Subcutaneous abdominal adipose tissue (tissue), 5 donors: ENCODE results near the gene C16orf96.

Experiments used
- H3K27ac ChIP-seq: one replicate; pipeline ENCODE4 v1.7.0; 2013; ENCODE audit warnings: low read depth, mild to moderate bottlenecking, inconsistent platforms, low read length, moderate library complexity
- H3K27me3 ChIP-seq, 5 donors: one replicate each; pipeline ENCODE4 v1.7.0; 2013; ENCODE audit warnings: low read length in 5 of 5, inconsistent platforms in 1 of 5; ENCODE audit not compliant: control insufficient read depth in 5 of 5, insufficient read depth in 4 of 5
- H3K36me3 ChIP-seq, 5 donors: one replicate each; pipeline ENCODE4 v1.7.0; 2013; ENCODE audit warnings: low read length in 5 of 5; ENCODE audit not compliant: control insufficient read depth in 5 of 5, insufficient read depth in 5 of 5
- H3K4me1 ChIP-seq, 5 donors: one replicate each; pipeline ENCODE4 v1.7.0; 2013; ENCODE audit warnings: low read length in 5 of 5, mild to moderate bottlenecking in 3 of 5, moderate library complexity in 1 of 5; ENCODE audit not compliant: control insufficient read depth in 5 of 5, insufficient read depth in 5 of 5
- H3K4me3 ChIP-seq, 5 donors: one replicate each; pipeline ENCODE4 v1.7.0; 2013; ENCODE audit warnings: low read length in 5 of 5, low read depth in 1 of 5
- H3K9ac ChIP-seq, 5 donors: one replicate each; pipeline ENCODE4 v1.7.0; 2013; ENCODE audit warnings: low read length in 5 of 5, mild to moderate bottlenecking in 4 of 5, moderate library complexity in 3 of 5
- H3K9me3 ChIP-seq, 5 donors: one replicate each; pipeline ENCODE4 v1.7.0; 2013; ENCODE audit warnings: low read length in 5 of 5; ENCODE audit not compliant: control insufficient read depth in 5 of 5
- donor health status: healthy.
- donor health status: healthy.
- donor health status: healthy.
- donor health status: healthy.
- donor health status: healthy.

C16orf96 gene

GRCh38 chr16:4513086-4513860, 42.9 kb upstream of the C16orf96 start:
- H3K27ac ChIP-seq = no peak overlapping the region

DNA sequence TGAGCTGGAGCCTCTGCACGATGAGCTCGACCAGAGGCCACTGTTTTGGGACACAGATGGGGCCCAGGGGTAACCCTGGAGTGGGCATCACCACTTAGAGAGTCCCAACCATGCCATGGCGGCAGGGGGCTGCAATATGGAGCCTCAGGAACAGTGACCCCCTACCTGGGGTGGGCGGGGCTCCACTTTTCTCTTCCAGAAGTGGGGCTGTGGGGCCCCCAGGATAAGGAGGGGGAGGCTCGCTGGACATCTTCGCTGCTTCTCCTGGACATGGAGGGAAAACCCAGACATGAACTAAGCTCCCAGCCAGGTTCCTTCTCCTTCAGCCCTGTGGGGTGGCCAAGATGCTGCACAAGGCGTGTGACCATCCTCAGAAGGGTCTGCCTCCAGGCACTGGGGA, 42.3 kb upstream of the C16orf96 start:
- Histone ChIP-seq H3K9me3 (no peaks in the 10 kb centered on the region), H3K9ac (peak overlapping the region in 3 of 5 donors; percentile 2 to 46 (median 37)), H3K4me3 (peak overlapping the region in 1 of 5 donors; percentile 17), H3K27me3 (no peaks in the 10 kb centered on the region), H3K36me3 (peaks cover 0 to 50% (median 40%) of the 10 kb centered on the region in 5 donors), H3K27ac (peak overlapping the region; percentile 19), H3K4me1 (peaks cover 11 to 58% (median 38%) of the 10 kb centered on the region in 5 donors)

More at GRCh38 chr16:4513086-4513860, 42.9 kb upstream of the C16orf96 start:
- H3K9me3 ChIP-seq = no peaks in the 10 kb centered on the region
- H3K27me3 ChIP-seq = no peaks in the 10 kb centered on the region
- H3K9ac ChIP-seq = peak overlapping the region in 1 of 5 donors; percentile 0
- H3K4me1 ChIP-seq = peaks cover 11 to 58% (median 38%) of the 10 kb centered on the region in 5 donors
- no peak overlapping the region for H3K4me3 ChIP-seq
- peaks cover 0 to 56% (median 46%) of the 10 kb centered on the region in 5 donors for H3K36me3 ChIP-seq

- H3K27ac ChIP-seq = peak overlapping the region; percentile 19
Measured at GRCh38 chr16:4514606-4515005, 41.5 kb upstream of the C16orf96 start.

DNA sequence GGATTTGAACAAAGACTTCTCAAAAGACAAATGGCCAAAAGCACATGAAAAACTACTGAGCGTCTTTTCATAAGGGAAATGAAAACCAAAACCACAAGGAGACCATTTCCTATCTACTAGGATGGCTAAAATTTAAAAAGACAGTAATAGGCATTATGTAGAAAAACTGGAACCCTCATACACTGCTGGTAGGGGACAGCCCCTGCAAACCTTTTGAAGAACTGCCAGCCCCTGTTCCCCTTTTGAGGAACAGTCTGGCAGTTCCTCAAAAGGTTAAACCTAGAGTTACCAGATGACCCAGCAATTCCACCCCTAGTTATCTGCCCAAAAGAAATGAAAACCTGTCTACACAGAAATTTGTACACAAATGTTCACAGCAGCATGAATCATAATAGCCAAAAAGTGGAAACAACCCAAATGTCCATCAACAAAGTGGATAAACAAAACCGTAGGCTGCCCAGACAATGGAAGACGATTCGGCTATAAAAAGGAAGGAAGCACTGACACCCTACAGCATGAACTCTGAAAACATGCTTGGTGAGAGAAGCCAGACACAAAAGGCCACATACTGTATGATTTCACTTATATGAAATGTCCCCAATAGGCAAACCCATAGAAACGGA, 40.4 kb upstream of the C16orf96 start:
- H3K4me3 ChIP-seq = peak overlapping the region in 1 of 5 donors; percentile 2
- peaks cover 11 to 56% (median 38%) of the 10 kb centered on the region in 5 donors for H3K4me1 ChIP-seq
- peaks cover 0 to 34% (median 25%) of the 10 kb centered on the region in 5 donors for H3K36me3 ChIP-seq
- no peaks in the 10 kb centered on the region for H3K27me3 ChIP-seq
- peak overlapping the region in 3 of 5 donors; percentile 7 to 35 (median 9) for H3K9ac ChIP-seq
- peak overlapping the region; percentile 19 for H3K27ac ChIP-seq
- H3K9me3 ChIP-seq = no peaks in the 10 kb centered on the region

More at GRCh38 chr16:4514606-4515005, 41.5 kb upstream of the C16orf96 start:
- Histone ChIP-seq H3K4me1 (peaks cover 11 to 58% (median 38%) of the 10 kb centered on the region in 5 donors), H3K9me3 (no peaks in the 10 kb centered on the region), H3K36me3 (peaks cover 0 to 43% (median 32%) of the 10 kb centered on the region in 5 donors), H3K27me3 (no peaks in the 10 kb centered on the region), H3K9ac (peak overlapping the region; percentile 2 to 63 (median 37)), H3K4me3 (peak overlapping the region in 3 of 5 donors; percentile 6 to 17 (median 16))

DNA sequence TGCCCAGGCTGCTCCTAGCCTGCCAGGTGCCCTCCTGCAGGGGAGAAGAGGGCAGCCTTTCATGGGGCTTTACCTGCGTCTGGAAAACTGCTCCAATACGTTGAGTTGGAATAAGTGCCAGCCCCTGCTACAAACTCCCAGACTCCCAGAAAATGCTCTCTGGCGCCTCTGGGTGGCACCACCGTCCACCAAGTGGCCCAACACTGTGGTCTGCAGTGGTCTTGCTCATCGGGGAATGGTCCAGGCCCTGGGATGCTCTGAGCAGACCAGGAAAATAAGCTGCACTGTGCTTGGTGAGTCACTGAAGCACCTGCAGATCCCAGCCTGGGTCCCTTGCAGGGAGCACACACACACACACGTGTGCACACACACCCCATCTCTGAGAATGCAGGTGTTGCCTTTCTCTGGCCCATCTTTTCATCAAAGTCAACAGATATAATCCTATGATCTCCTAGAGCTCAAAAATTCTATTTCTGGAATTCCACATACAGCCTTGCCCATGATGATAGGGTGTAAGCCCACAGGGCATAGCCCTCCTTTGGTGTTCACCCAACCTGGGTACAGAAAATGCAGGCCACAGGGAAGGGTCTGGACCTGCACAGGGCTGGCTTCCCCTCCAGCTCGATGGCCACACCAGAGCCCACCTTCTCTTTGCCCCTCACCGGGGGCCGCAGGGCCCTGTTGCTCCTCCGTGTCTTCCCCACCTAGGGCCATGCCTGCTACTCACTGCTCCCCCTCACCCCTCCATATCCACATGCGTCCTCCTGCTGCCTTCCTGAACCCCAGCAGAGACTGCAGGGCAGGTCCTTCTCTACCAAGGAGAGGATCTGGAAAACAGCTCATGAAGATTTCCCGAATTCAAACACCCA, 38.1 kb upstream of the C16orf96 start:
- H3K9ac ChIP-seq = no peak overlapping the region
- H3K36me3 ChIP-seq = peaks cover 0 to 16% (median 5%) of the 10 kb centered on the region in 5 donors
- H3K9me3 ChIP-seq = no peaks in the 10 kb centered on the region
- H3K4me1 ChIP-seq = peaks cover 12 to 45% (median 34%) of the 10 kb centered on the region in 5 donors
- no peaks in the 10 kb centered on the region for H3K27me3 ChIP-seq
- no peak overlapping the region for H3K27ac ChIP-seq
- H3K4me3 ChIP-seq = no peak overlapping the region

DNA sequence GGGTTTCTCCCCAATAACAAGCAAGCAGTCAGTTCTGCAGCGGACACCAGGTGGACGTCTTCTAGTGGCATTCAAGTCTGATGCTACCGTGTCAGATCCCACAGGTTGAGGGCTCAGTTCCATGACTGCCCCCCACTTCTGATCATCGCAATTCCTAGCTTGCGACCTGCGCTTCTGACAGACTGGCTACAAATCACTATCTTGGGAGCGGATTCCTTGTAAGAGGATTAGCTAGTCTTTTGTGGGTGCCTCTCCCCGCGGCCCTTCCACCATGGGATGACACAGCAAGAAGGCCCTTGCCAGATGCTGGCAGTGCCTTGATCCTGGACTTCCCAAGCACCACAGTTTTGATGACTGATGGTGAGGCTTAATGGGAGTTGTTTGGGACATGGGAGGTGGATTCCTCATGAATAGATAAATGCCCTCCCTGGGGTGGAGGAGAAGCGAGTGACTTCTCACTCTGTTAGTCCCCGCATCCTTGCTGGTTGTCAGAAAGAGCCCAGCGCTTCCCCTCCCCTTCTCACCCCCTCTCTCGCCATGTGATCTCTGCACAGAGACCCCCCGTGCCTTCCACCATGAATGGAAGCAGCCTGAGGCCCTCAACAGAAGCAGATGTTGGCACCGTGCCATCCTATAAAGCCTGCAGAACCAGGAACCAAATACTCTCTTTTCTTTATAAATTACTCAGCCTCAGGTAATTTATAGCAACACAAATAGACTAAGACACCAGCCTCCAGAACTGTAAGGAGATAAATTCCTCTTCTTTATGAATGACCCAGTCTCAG, 36.7 kb upstream of the C16orf96 start:
- no peaks in the 10 kb centered on the region for H3K9me3 ChIP-seq
- H3K27ac ChIP-seq = no peak overlapping the region
- no peaks in the 10 kb centered on the region for H3K27me3 ChIP-seq
- no peak overlapping the region for H3K9ac ChIP-seq
- H3K4me1 ChIP-seq = peaks cover 6 to 31% (median 20%) of the 10 kb centered on the region in 5 donors
- H3K36me3 ChIP-seq = peaks cover 0 to 10% (median 0%) of the 10 kb centered on the region in 5 donors
- H3K4me3 ChIP-seq = no peak overlapping the region

DNA sequence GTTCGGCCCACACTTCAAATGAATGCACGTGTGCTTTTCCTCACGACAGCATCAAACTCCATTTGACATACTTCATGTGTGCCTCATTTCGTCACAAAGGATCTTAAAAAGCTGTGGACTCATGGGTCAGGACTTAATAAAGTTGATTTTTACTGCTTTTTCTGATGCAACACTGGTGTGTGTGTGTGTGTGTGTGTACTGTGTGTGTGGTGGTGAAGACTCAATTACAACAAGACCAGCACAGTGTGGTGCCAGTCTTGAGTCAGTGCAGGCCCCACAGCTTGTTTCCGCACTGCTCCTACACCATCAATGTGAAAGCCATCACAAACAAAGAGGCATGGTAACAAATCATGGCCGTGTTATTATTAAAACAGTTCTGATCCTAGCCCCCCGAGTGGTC, 35.2 kb upstream of the C16orf96 start:
- Histone ChIP-seq H3K4me3 (no peak overlapping the region), H3K4me1 (peaks cover 3 to 27% (median 21%) of the 10 kb centered on the region in 5 donors), H3K9ac (no peak overlapping the region), H3K36me3 (peaks cover 0 to 10% (median 0%) of the 10 kb centered on the region in 5 donors), H3K27ac (no peak overlapping the region), H3K27me3 (no peaks in the 10 kb centered on the region), H3K9me3 (no peaks in the 10 kb centered on the region)

DNA sequence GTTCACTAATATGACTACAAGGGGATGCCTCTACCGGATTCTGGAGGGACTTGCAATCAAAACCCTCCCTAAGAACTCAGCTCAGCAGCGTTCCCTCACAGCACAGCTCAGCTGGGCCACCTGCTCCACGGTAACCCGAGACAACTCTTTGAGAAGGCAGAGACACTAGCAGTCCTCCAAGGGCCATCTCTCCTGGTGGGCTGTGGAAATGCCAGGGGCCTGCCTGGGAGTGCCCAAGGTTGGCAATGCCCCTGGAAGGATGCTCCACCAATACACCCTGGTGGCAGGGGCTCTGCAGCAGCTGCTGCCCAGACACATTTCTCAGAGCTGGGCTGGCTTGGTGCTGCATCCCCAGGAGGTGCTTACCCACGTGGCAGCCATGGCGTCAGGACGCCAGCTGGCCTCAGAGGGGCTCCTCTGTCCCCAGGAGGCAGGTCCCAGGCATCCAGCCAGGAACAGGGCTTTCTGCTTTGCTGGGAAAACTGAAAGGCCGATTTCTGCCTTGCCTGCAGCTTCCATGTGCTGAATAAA, 34.0 kb upstream of the C16orf96 start:
- Histone ChIP-seq H3K9ac (peak overlapping the region in 1 of 5 donors; percentile 60), H3K4me1 (peaks cover 3 to 20% (median 17%) of the 10 kb centered on the region in 5 donors), H3K9me3 (no peaks in the 10 kb centered on the region), H3K36me3 (peaks cover 0 to 10% (median 0%) of the 10 kb centered on the region in 5 donors), H3K27me3 (no peaks in the 10 kb centered on the region), H3K27ac (no peak overlapping the region), H3K4me3 (no peak overlapping the region)

GRCh38 chr16:4523686-4524085, 32.5 kb upstream of the C16orf96 start:
- no peaks in the 10 kb centered on the region for H3K27me3 ChIP-seq
- H3K36me3 ChIP-seq = peaks cover 0 to 10% (median 0%) of the 10 kb centered on the region in 5 donors
- peaks cover 3 to 20% (median 17%) of the 10 kb centered on the region in 5 donors for H3K4me1 ChIP-seq
- no peak overlapping the region for H3K27ac ChIP-seq
- no peak overlapping the region for H3K4me3 ChIP-seq
- H3K9ac ChIP-seq = no peak overlapping the region
- H3K9me3 ChIP-seq = no peaks in the 10 kb centered on the region
